Measurements from ENCODE around the gene VSIG10L2.

VSIG10L2 gene

GRCh38 chr11:125999234-125999880, 53.5 kb downstream of the VSIG10L2 start:
- H3K27ac ChIP-seq, result no peak overlapping the region
- TF ChIP-seq ZFX (IDR thresholded peaks at IDR 0.05) (no peak), CTCF (conservative IDR thresholded peaks at IDR 0.05) (no peak)

GRCh38 chr11:126002181-126002580, 56.3 kb downstream of the VSIG10L2 start:
- no peak overlapping the region for H3K27ac ChIP-seq
- TF ChIP-seq ZFX (IDR thresholded peaks at IDR 0.05), result no peak
- no peak for TF ChIP-seq CTCF (conservative IDR thresholded peaks at IDR 0.05)
